Endodermal cell (in vitro differentiated cells): Measurements from ENCODE around the gene DUS1L. TPM values are rescaled to one million over a fixed set of nuclear protein-coding genes. Genes with fewer than 3 reads are reported as not detected.

Experiments
- DNase-seq: peaks from one replicate; pipeline ENCODE4 v3.0.0-alpha.2; 2017
- H3K27ac ChIP-seq: 2 replicates; pipeline ENCODE4 v1.5.1; 2013; ENCODE audit warnings: mild to moderate bottlenecking, low read depth, low read length, moderate library complexity
- H3K27me3 ChIP-seq: 2 replicates; pipeline ENCODE4 v1.6.1; 2013; ENCODE audit warnings: mild to moderate bottlenecking, low read length, moderate library complexity; ENCODE audit not compliant: insufficient read depth, control insufficient read depth, poor library complexity, severe bottlenecking
- H3K36me3 ChIP-seq: 2 replicates; pipeline ENCODE4 v1.7.0; 2013; ENCODE audit warnings: mild to moderate bottlenecking, low read length, moderate library complexity; ENCODE audit not compliant: control insufficient read depth, insufficient read depth
- H3K4me1 ChIP-seq: one replicate; pipeline ENCODE4 v1.7.0; 2013; ENCODE audit warnings: low read length; ENCODE audit not compliant: control insufficient read depth, insufficient read depth
- H3K4me3 ChIP-seq: 2 replicates; pipeline ENCODE4 v1.5.1; 2013; ENCODE audit warnings: mild to moderate bottlenecking, low read length, moderate library complexity
- H3K9ac ChIP-seq: 2 replicates; pipeline ENCODE4 v1.6.1; 2013; ENCODE audit warnings: mild to moderate bottlenecking, low read length, moderate library complexity; ENCODE audit not compliant: poor library complexity, severe bottlenecking; ENCODE audit errors: extremely low read depth
- H3K9me3 ChIP-seq: 2 replicates; pipeline ENCODE4 v1.6.1; 2013; ENCODE audit warnings: mild to moderate bottlenecking, low read length, moderate library complexity; ENCODE audit not compliant: control insufficient read depth
- H3K27ac Mint-ChIP-seq: 2 replicates; pipeline ENCODE4 v1.8.0; 2020; ENCODE audit warnings: mixed read lengths
- H3K27me3 Mint-ChIP-seq: 2 replicates; pipeline ENCODE4 v1.8.0; 2021; ENCODE audit warnings: mild to moderate bottlenecking, mixed read lengths; ENCODE audit not compliant: insufficient read depth
- H3K36me3 Mint-ChIP-seq: 2 replicates; pipeline ENCODE4 v1.8.0; 2020; ENCODE audit warnings: low read depth, mixed read lengths
- H3K4me1 Mint-ChIP-seq: 2 replicates; pipeline ENCODE4 v1.8.0; 2020; ENCODE audit warnings: mixed read lengths
- H3K4me3 Mint-ChIP-seq: 2 replicates; pipeline ENCODE4 v1.8.0; 2020; ENCODE audit warnings: mild to moderate bottlenecking, moderate library complexity, mixed read lengths
- H3K9me3 Mint-ChIP-seq: 2 replicates; pipeline ENCODE4 v1.8.0; 2020; ENCODE audit warnings: mild to moderate bottlenecking, mixed read lengths
- WGBS, 2 experiments: methylation state at CpG; one replicate each; pipeline versions ENCODE4 v1.1.5 to v1.1.7; 2013; ENCODE audit warnings: missing lambda C conversion rate in 2 of 2, mixed read lengths in 1 of 2; ENCODE audit not compliant: insufficient coverage in 1 of 2, insufficient read length in 1 of 2; 5-methylcytosine and 5-hydroxymethylcytosine counted together
- total RNA-seq, 2 donors: library from RNA; stranded (reverse); fragmentation: NEBNext Ultra II Directional in 1 of 2; extraction: Animal tissue kit (Norgen Biotek cat#: 25700) in 1 of 2; gene quantifications; 2 replicates in 1 of 2; 3 replicates in 1 of 2; pipeline ENCODE4 v1.2.1, GENCODE V29; 2021
- TF ChIP-seq, protein P1 (sequence below): fragments of 200-600 bp; sonication (generic); conservative IDR thresholded peaks from 2 replicates; pipeline ENCODE4 v1.5.0; 2021; ENCODE audit warnings: antibody characterized with exemption, mild to moderate bottlenecking

DUS1L gene
- total RNA-seq, 2 donors from 2014 or later = 85.3 to 108 TPM

DNA sequence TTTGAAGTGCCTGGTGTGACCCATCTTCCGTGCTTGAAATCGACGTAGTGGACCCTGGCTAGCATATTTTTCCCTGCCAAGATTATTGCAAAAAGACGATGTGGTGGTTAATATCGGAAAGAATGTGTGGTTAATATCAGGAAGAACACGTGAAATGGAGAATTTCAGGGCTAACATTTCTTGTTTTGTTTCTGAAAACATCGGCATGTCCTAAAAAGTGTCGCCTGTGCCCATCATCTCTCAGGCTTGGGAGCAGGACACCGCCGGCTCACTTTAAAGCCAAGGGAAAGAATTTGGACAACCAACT lies 27.8 kb downstream of the DUS1L start:
- Mint-ChIP-seq H3K36me3 (peaks cover 2% of the 10 kb centered on the region), H3K27ac (peak overlapping the region; percentile 92), H3K4me1 (peaks cover 4% of the 10 kb centered on the region), H3K27me3 (peaks cover 17% of the 10 kb centered on the region), H3K9me3 (peaks cover 8% of the 10 kb centered on the region), H3K4me3 (peak overlapping the region; percentile 62)
- H3K36me3 ChIP-seq = no peaks in the 10 kb centered on the region
- H3K27me3 ChIP-seq = no peaks in the 10 kb centered on the region
- H3K9ac ChIP-seq = no peak overlapping the region
- no peaks in the 10 kb centered on the region for H3K9me3 ChIP-seq
- H3K4me1 ChIP-seq = no peaks in the 10 kb centered on the region
- DNase-seq = no peak
- TF ChIP-seq, protein P1, sequence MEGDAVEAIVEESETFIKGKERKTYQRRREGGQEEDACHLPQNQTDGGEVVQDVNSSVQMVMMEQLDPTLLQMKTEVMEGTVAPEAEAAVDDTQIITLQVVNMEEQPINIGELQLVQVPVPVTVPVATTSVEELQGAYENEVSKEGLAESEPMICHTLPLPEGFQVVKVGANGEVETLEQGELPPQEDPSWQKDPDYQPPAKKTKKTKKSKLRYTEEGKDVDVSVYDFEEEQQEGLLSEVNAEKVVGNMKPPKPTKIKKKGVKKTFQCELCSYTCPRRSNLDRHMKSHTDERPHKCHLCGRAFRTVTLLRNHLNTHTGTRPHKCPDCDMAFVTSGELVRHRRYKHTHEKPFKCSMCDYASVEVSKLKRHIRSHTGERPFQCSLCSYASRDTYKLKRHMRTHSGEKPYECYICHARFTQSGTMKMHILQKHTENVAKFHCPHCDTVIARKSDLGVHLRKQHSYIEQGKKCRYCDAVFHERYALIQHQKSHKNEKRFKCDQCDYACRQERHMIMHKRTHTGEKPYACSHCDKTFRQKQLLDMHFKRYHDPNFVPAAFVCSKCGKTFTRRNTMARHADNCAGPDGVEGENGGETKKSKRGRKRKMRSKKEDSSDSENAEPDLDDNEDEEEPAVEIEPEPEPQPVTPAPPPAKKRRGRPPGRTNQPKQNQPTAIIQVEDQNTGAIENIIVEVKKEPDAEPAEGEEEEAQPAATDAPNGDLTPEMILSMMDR = no peak
- H3K4me3 ChIP-seq = peak overlapping the region; percentile 86
- WGBS, 2 experiments = 25 to 30% methylated on average over 10 of the region's 10 CpGs
- peak overlapping the region; percentile 44 for H3K27ac ChIP-seq

GRCh38 chr17:82037092-82037888 lies 28.3 kb downstream of the DUS1L start, which contains the start of gene DCXR:
TSS of gene DCXR (minus strand) at chr17:82037697. CDS start at chr17:82037682, 15 bp downstream.
- no peaks in the 10 kb centered on the region for H3K9me3 ChIP-seq
- WGBS, 2 experiments = 0 to 1% methylated on average over 42 to 92 of the region's 92 CpGs
- H3K27me3 ChIP-seq = no peaks in the 10 kb centered on the region
- peak within 1 kb of the TSS; percentile 86 for H3K4me3 ChIP-seq
- TF ChIP-seq, protein P1 = peak; percentile 92
- no peaks in the 10 kb centered on the region for H3K4me1 ChIP-seq
- peaks cover 3% of the 10 kb centered on the region for H3K36me3 Mint-ChIP-seq
- DNase-seq = peak; percentile 100
- peaks cover 8% of the 10 kb centered on the region for H3K9me3 Mint-ChIP-seq
- H3K27ac Mint-ChIP-seq = peak within 1 kb of the TSS; percentile 92
- H3K4me1 Mint-ChIP-seq = peaks cover 4% of the 10 kb centered on the region
- H3K9ac ChIP-seq = peak within 1 kb of the TSS; percentile 30
- H3K36me3 ChIP-seq = no peaks in the 10 kb centered on the region
- H3K4me3 Mint-ChIP-seq = peak within 1 kb of the TSS; percentile 62
- peak within 1 kb of the TSS; percentile 94 for H3K27ac ChIP-seq
- peaks cover 17% of the 10 kb centered on the region for H3K27me3 Mint-ChIP-seq

- 62 to 76% methylated on average over 15 to 23 of the region's 23 CpGs for WGBS, 2 experiments
Measured at GRCh38 chr17:82036634-82037091, 28.9 kb downstream of the DUS1L start.

More at GRCh38 chr17:82036634-82037091, 28.9 kb downstream of the DUS1L start:
- Mint-ChIP-seq H3K4me1 (peaks cover 4% of the 10 kb centered on the region), H3K36me3 (peaks cover 3% of the 10 kb centered on the region), H3K27ac (no peak overlapping the region), H3K4me3 (peak overlapping the region; percentile 62), H3K27me3 (peaks cover 17% of the 10 kb centered on the region), H3K9me3 (peaks cover 8% of the 10 kb centered on the region)
- Histone ChIP-seq H3K4me1 (no peaks in the 10 kb centered on the region), H3K9me3 (no peaks in the 10 kb centered on the region), H3K27ac (no peak overlapping the region), H3K4me3 (peak overlapping the region; percentile 86), H3K36me3 (no peaks in the 10 kb centered on the region), H3K9ac (peak overlapping the region; percentile 30), H3K27me3 (no peaks in the 10 kb centered on the region)
- TF ChIP-seq, protein P1 = no peak
- no peak for DNase-seq
